Brain microvascular endothelial cell (primary cell): ENCODE results near the gene VSX1.

Source experiments
- DNase-seq: peaks from one replicate; pipeline ENCODE4 v3.0.0-alpha.2; 2020
- H3K27ac ChIP-seq: fragments of 250-450 bp; sonication (Bioruptor Pico); 2 replicates; pipeline ENCODE4 v1.5.1; 2020; ENCODE audit warnings: mild to moderate bottlenecking, moderate library complexity
- H3K27me3 ChIP-seq: fragments of 250-450 bp; sonication (Bioruptor Pico); replicated peaks from 2 replicates; pipeline ENCODE4 v1.5.1; 2020; ENCODE audit warnings: mild to moderate bottlenecking
- H3K36me3 ChIP-seq: fragments of 250-450 bp; sonication (Bioruptor Pico); replicated peaks from 2 replicates; pipeline ENCODE4 v1.5.1; 2020; ENCODE audit warnings: mild to moderate bottlenecking
- H3K4me3 ChIP-seq: 2 replicates; pipeline ENCODE4 v1.5.1; 2011; ENCODE audit warnings: low read depth, mild to moderate bottlenecking, control low read depth, low read length, moderate library complexity
- in situ Hi-C: cut with HindIII; loops from 2 replicates; pipeline ENCODE4 v1.10.0; 2017; ENCODE audit warnings: low sequenced_read_pairs, low pct_ligation_motif_present
- TF ChIP-seq, protein P1 (sequence below): IDR thresholded peaks from 2 replicates; pipeline ENCODE4 v1.5.1; 2011; ENCODE audit warnings: low read depth, mild to moderate bottlenecking, moderate library complexity, low read length, control low read depth, inconsistent platforms; ENCODE audit errors: missing control alignments

Gene VSX1

DNA sequence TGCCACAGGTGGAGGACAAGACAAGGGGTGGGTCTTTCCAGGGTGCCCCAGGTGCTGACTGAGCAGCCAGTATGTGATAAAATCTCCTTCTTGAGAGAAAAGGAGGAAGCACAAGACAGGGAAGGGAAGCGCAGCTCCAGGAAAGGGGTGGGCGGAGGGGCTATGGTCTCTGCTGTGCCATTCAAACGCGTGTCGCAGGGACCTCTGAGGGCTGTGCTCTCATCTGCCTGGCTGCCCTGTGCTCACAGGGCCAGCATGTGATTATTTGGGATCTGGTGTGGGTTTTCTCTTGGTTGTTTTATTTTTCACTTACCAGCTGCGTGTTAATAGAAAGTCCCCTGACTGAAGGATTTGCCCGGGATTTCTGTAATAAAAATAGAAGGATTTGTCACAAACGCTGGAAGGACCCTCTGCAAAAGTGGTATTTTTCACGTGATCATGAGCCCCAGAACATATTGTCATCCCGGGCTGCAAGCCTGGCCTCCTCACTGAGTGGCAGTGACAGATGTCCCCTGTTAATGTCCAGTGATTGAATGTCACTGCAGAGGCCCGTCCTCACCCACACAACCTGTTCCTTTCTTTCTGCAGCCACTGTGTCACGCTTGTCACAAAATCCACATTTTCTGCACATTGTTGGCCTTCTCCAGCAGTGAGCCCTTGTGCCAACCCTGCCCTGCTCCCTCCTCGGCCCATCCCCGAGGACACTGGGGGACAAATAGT lies 35.0 kb upstream of the VSX1 start:
- Histone ChIP-seq H3K27me3 (peaks cover 9% of the 10 kb centered on the region), H3K4me3 (no peak overlapping the region), H3K27ac (no peak overlapping the region), H3K36me3 (no peaks in the 10 kb centered on the region)
- DNase-seq, result no peak
- TF ChIP-seq, protein P1, sequence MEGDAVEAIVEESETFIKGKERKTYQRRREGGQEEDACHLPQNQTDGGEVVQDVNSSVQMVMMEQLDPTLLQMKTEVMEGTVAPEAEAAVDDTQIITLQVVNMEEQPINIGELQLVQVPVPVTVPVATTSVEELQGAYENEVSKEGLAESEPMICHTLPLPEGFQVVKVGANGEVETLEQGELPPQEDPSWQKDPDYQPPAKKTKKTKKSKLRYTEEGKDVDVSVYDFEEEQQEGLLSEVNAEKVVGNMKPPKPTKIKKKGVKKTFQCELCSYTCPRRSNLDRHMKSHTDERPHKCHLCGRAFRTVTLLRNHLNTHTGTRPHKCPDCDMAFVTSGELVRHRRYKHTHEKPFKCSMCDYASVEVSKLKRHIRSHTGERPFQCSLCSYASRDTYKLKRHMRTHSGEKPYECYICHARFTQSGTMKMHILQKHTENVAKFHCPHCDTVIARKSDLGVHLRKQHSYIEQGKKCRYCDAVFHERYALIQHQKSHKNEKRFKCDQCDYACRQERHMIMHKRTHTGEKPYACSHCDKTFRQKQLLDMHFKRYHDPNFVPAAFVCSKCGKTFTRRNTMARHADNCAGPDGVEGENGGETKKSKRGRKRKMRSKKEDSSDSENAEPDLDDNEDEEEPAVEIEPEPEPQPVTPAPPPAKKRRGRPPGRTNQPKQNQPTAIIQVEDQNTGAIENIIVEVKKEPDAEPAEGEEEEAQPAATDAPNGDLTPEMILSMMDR, result no peak
- in situ Hi-C loops, result no loop called here

DNA sequence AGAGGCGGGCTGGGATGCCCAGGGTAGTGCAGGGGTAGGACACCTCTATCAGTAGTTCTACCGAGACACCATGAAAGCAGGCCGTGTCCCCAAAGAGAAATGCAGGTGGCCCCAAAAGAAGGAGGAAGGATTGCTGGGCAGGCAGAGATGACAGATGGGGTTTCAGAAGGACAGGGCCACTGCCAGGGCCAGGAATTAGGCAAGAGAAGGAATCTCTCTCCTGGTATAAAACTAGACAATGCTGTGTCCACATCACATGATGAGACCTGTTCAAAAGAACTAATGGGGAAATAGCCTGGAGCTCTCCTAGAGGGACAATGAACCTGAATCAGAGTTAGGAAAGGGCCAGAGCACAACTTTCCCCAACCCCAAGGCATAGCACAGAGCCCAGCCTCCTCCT lies 21.6 kb upstream of the VSX1 start:
- H3K36me3 ChIP-seq, result no peaks in the 10 kb centered on the region
- no peaks in the 10 kb centered on the region for H3K27me3 ChIP-seq
- TF ChIP-seq, protein P1, result no peak
- in situ Hi-C loops, result no loop called here
- DNase-seq, result no peak
- no peak overlapping the region for H3K4me3 ChIP-seq
- no peak overlapping the region for H3K27ac ChIP-seq

GRCh38 chr20:25100914-25101313 lies 19.0 kb upstream of the VSX1 start:
- TF ChIP-seq, protein P1, result no peak
- Histone ChIP-seq H3K27ac (no peak overlapping the region), H3K4me3 (no peak overlapping the region), H3K27me3 (peaks cover 3% of the 10 kb centered on the region), H3K36me3 (no peaks in the 10 kb centered on the region)
- in situ Hi-C loops, result no loop called here
- no peak for DNase-seq

DNA sequence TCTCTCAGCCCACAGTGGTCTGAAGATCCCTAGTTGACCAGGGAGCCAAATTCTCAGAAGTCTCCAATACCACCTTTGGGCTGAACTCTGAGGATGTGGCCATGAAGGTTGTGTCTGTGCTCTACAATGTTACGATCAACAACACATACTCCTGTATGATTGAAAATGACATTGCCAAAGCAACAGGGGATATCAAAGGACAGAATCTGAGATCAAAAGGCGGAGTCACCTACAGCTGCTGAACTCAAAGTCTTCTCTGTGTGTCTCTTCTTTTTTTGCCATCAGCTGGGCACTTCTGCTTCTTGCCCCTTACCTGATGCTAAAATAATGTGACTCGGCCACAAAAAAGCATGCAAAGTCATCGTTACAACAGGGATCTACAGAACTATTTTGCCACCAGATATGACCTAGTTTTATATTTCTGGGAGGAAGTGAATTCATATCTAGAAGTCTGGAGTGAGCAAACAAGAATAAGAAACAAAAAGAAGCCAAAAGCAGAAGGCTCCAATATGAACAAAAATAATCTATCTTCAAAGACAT lies 17.7 kb upstream of the VSX1 start:
- TF ChIP-seq, protein P1, result no peak
- Histone ChIP-seq H3K36me3 (no peaks in the 10 kb centered on the region), H3K4me3 (no peak overlapping the region), H3K27ac (no peak overlapping the region), H3K27me3 (peaks cover 3% of the 10 kb centered on the region)
- no peak for DNase-seq
- in situ Hi-C loops, result no loop called here

DNA sequence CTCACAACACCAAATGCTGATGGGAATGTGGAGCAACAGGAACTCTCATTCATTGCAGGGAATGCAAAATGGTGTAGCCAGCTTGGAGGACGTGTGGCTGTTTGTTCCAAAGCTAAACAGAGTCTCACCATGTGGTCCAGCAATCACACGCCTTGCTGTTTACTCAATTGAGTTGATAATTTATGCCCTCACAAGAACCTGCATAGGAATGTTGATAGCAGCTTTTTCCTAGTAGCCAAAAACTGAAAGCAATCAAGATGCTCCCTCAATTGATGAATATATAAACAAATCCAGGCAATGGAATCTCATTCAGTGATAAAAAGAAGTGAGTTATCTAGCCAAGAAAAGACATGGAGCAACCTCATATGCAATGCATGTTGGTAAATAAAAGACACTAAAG lies 15.6 kb upstream of the VSX1 start:
- H3K27ac ChIP-seq, result no peak overlapping the region
- in situ Hi-C loops, result no loop called here
- H3K36me3 ChIP-seq, result no peaks in the 10 kb centered on the region
- H3K27me3 ChIP-seq, result peaks cover 4% of the 10 kb centered on the region
- TF ChIP-seq, protein P1, result no peak
- H3K4me3 ChIP-seq, result no peak overlapping the region
- no peak for DNase-seq
